Liver (tissue), 10 donors: ENCODE measurements around the gene P2RY4. TPM values are rescaled to one million over a fixed set of nuclear protein-coding genes. Genes with fewer than 3 reads are reported as not detected.

Experiments
- DNase-seq: peaks from one replicate; pipeline ENCODE4 v3.0.0-alpha.2; 2017; ENCODE audit warnings: low spot score
- H3K27ac ChIP-seq, 2 donors: one replicate each; pipeline ENCODE4 v1.7.0; 2013; ENCODE audit warnings: inconsistent platforms in 2 of 2, low read length in 2 of 2, control low read depth in 1 of 2, low read depth in 1 of 2, mild to moderate bottlenecking in 1 of 2
- H3K27me3 ChIP-seq, 4 donors: one replicate each; pipeline versions ENCODE4 v1.6.1 to v1.7.0; 2013; ENCODE audit warnings: low read length in 3 of 4, inconsistent platforms in 1 of 4, mild to moderate bottlenecking in 1 of 4, moderate library complexity in 1 of 4; ENCODE audit not compliant: control insufficient read depth in 4 of 4, insufficient read depth in 4 of 4
- H3K36me3 ChIP-seq, 4 donors: one replicate each; pipeline versions ENCODE4 v1.6.1 to v1.7.0; 2013; ENCODE audit warnings: low read length in 3 of 4, mild to moderate bottlenecking in 3 of 4, low read depth in 1 of 4, moderate library complexity in 1 of 4; ENCODE audit not compliant: control insufficient read depth in 4 of 4, insufficient read depth in 3 of 4
- H3K4me1 ChIP-seq, 4 donors: one replicate each; pipeline versions ENCODE4 v1.6.1 to v1.7.0; 2013; ENCODE audit warnings: low read length in 3 of 4, mild to moderate bottlenecking in 3 of 4, moderate library complexity in 1 of 4; ENCODE audit not compliant: control insufficient read depth in 4 of 4, insufficient read depth in 4 of 4
- H3K4me3 ChIP-seq, 3 donors: one replicate each; pipeline versions ENCODE4 v1.6.1 to v1.7.0; 2013; ENCODE audit warnings: low read length in 3 of 3, control low read depth in 1 of 3, low read depth in 1 of 3, mild to moderate bottlenecking in 1 of 3
- H3K9ac ChIP-seq, 2 donors: one replicate each; pipeline ENCODE4 v1.7.0; 2013; ENCODE audit warnings: low read length in 2 of 2, mild to moderate bottlenecking in 2 of 2, moderate library complexity in 2 of 2, control low read depth in 1 of 2, low read depth in 1 of 2
- H3K9me3 ChIP-seq, 4 donors: one replicate each; pipeline versions ENCODE4 v1.6.1 to v1.7.0; 2013; ENCODE audit warnings: low read length in 3 of 4; ENCODE audit not compliant: control insufficient read depth in 4 of 4
- FOXA1 ChIP-seq: IDR thresholded peaks from 2 replicates; pipeline ENCODE4 v1.6.1; 2016; ENCODE audit warnings: antibody characterized with exemption
- GABPA ChIP-seq, 2 donors: IDR thresholded peaks in 1 of 2; conservative IDR thresholded peaks in 1 of 2; 2 replicates each; pipeline ENCODE4 v1.6.1; 2016; ENCODE audit warnings: antibody characterized with exemption in 2 of 2, mild to moderate bottlenecking in 1 of 2, moderate library complexity in 1 of 2
- HNF4A ChIP-seq, 2 donors: conservative IDR thresholded peaks; 2 replicates each; pipeline ENCODE4 v1.6.1; 2016; ENCODE audit warnings: antibody characterized with exemption in 2 of 2, mild to moderate bottlenecking in 2 of 2
- JUND ChIP-seq, 2 donors: IDR thresholded peaks; 2 replicates each; pipeline ENCODE4 v1.6.1; 2016; ENCODE audit warnings: antibody characterized with exemption in 2 of 2
- RAD21 ChIP-seq, 2 donors: IDR thresholded peaks; 2 replicates each; pipeline ENCODE4 v1.6.1; 2016; ENCODE audit warnings: antibody characterized with exemption in 2 of 2, mild to moderate bottlenecking in 2 of 2
- REST ChIP-seq: IDR thresholded peaks from 2 replicates; pipeline ENCODE4 v1.6.1; 2016; ENCODE audit warnings: antibody characterized with exemption, mild to moderate bottlenecking
- RXRA ChIP-seq, 2 donors: IDR thresholded peaks; 2 replicates each; pipeline ENCODE4 v1.6.1; 2017 to 2018; ENCODE audit warnings: antibody characterized with exemption in 2 of 2, mild to moderate bottlenecking in 1 of 2
- SP1 ChIP-seq: IDR thresholded peaks from 2 replicates; pipeline ENCODE4 v1.6.1; 2018; ENCODE audit warnings: antibody characterized with exemption, mild to moderate bottlenecking
- TAF1 ChIP-seq: conservative IDR thresholded peaks from 2 replicates; pipeline ENCODE4 v1.6.1; 2016; ENCODE audit warnings: antibody characterized with exemption, mild to moderate bottlenecking
- ZBTB33 ChIP-seq: IDR thresholded peaks from 2 replicates; pipeline ENCODE4 v1.6.1; 2016; ENCODE audit warnings: antibody characterized with exemption
- polyA plus RNA-seq, 2 donors: library from polyadenylated mRNA; stranded (reverse) in 1 of 2; unstranded in 1 of 2; fragments of 200-250 nt in 1 of 2; fragments of >200 nt in 1 of 2; fragmentation: Nextera tagmentation in 1 of 2; extraction: Ambion mirVana in 1 of 2; gene quantifications; one replicate each; pipeline versions ENCODE4 v1.2.1 to v1.2.3, GENCODE V29; 2013 to 2015
- small RNA-seq: library from RNA; depleted of rRNA; stranded (forward); fragments of <200 nt; gene quantifications from one replicate; pipeline ENCODE3, GENCODE V24; 2014
- total RNA-seq, 2 donors: library from RNA; depleted of rRNA; stranded (reverse); fragments of >200 nt; gene quantifications; one replicate each; pipeline ENCODE4 v1.2.3, GENCODE V29; 2014
- donor health status: healthy.
- donor health status: healthy.
- donor health status: healthy.
- donor health status: healthy.
- donor health status: healthy.

P2RY4 gene
- total and polyA plus RNA-seq, 4 donors, result 0.08 to 0.28 TPM; not detected in 2

GRCh38 chrX:70208479-70208878 is 51.5 kb downstream of the P2RY4 start:
- Histone ChIP-seq H3K36me3 (no peaks in the 10 kb centered on the region), H3K9ac (no peak overlapping the region), H3K27me3 (no peaks in the 10 kb centered on the region), H3K4me3 (no peak overlapping the region), H3K9me3 (no peaks in the 10 kb centered on the region), H3K27ac (no peak overlapping the region), H3K4me1 (no peaks in the 10 kb centered on the region)
- TF ChIP-seq TAF1, result no peak
- TF ChIP-seq HNF4A (conservative IDR thresholded peaks at IDR 0.05), result no peak
- TF ChIP-seq GABPA (IDR thresholded peaks at IDR 0.05 in 1 of 2, conservative IDR thresholded peaks at IDR 0.05 in 1 of 2), result no peak
- TF ChIP-seq ZBTB33, result no peak
- TF ChIP-seq RXRA (IDR thresholded peaks at IDR 0.05), result no peak
- TF ChIP-seq FOXA1, result no peak
- TF ChIP-seq SP1, result no peak
- no peak for TF ChIP-seq JUND (IDR thresholded peaks at IDR 0.05)
- no peak for TF ChIP-seq REST
- TF ChIP-seq RAD21 (IDR thresholded peaks at IDR 0.05), result no peak
- DNase-seq, result no peak

Small RNA genes within 50 kb of the gene (small RNA-seq; reads per million reads assigned to genes)
- 0.09 reads per million for gene RNA5SP507

Other genes with a start within 250 kb of the P2RY4 start
- gene AWAT2, start 210.3 kb downstream of the P2RY4 start, total RNA-seq, result not detected
- not detected for gene AWAT2, start 210.3 kb downstream of the P2RY4 start, polyA plus RNA-seq
- gene OTUD6A, start 197.7 kb downstream of the P2RY4 start, total RNA-seq, result not detected
- not detected for gene OTUD6A, start 197.7 kb downstream of the P2RY4 start, polyA plus RNA-seq
- gene IGBP1, start 126.8 kb downstream of the P2RY4 start, total RNA-seq, result 10 to 100 TPM; 11.8 to 18.1 TPM
- gene IGBP1, start 126.8 kb downstream of the P2RY4 start, polyA plus RNA-seq, result 10 to 100 TPM in 1 of 2 donors, 1 to 10 TPM in 1; 7.8 to 11.3 TPM
- gene DGAT2L6, start 82.7 kb downstream of the P2RY4 start, total RNA-seq, result not detected
- not detected for gene DGAT2L6, start 82.7 kb downstream of the P2RY4 start, polyA plus RNA-seq
- not detected for gene AWAT1, start 25.5 kb downstream of the P2RY4 start, total RNA-seq
- not detected for gene AWAT1, start 25.5 kb downstream of the P2RY4 start, polyA plus RNA-seq
- not detected for gene ARR3, start 8.1 kb upstream of the P2RY4 start, total RNA-seq
- not detected for gene ARR3, start 8.1 kb upstream of the P2RY4 start, polyA plus RNA-seq
- gene RAB41, start 22.0 kb upstream of the P2RY4 start, total RNA-seq, result not detected
- gene RAB41, start 22.0 kb upstream of the P2RY4 start, polyA plus RNA-seq, result not detected
- 10 to 100 TPM in 1 of 2 donors, 1 to 10 TPM in 1; 8.5 to 13.3 TPM for gene PDZD11, start 29.7 kb upstream of the P2RY4 start, total RNA-seq
- gene PDZD11, start 29.7 kb upstream of the P2RY4 start, polyA plus RNA-seq, result 10 to 100 TPM; 18.4 to 25.9 TPM
- 10 to 100 TPM in 1 of 2 donors, under 1 TPM in 1; under 0.01 to 17.3 TPM for gene KIF4A, start 29.9 kb upstream of the P2RY4 start, total RNA-seq
- under 1 TPM; 0.07 to 0.92 TPM for gene KIF4A, start 29.9 kb upstream of the P2RY4 start, polyA plus RNA-seq
- not detected for gene GDPD2, start 163.1 kb upstream of the P2RY4 start, total RNA-seq
- not detected for gene GDPD2, start 163.1 kb upstream of the P2RY4 start, polyA plus RNA-seq
- gene DLG3, start 184.6 kb upstream of the P2RY4 start, total RNA-seq, result 1 to 10 TPM; 2.8 to 6.5 TPM
- gene DLG3, start 184.6 kb upstream of the P2RY4 start, polyA plus RNA-seq, result under 1 TPM; 0.57 to 0.65 TPM